Measurements from ENCODE around the gene LRCOL1.

The LRCOL1 gene

DNA sequence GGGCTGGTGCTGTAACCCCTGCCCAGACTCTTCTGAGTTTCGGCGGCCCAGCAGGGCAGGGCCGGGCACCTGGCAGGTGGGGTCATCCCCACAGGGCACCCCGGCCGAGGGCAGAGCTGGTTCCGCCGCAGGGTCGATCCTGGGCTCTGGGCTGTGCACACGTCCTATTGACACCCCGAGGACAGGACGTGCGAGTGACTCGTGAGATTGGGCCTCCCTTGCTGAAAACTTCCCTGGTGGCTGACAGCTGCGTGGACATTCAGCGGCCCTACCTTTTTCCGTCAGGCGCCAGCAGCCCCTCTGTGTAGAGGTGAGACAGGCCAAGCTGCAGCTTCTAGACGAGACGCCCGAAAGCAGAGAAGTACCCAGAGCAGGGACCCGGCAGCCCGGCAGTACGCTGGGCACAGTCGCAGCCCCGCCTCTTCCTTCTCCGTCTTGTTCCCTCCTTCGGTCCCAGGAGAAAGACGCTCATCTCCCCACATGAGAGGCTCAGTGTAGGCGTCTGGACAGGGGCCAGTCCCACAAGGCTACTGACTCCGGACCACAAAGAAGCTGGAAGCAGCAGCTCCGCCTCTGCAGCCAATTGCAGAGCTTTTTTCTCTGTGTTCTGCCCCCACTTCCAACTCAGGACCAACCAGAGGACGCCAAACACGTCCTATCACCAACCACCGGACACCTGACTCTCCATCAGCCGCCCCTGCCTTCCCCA, at the start of gene LRCOL1:
LRCOL1 (minus strand) TSS at position 532 of the 709 bp plus-strand sequence. CDS start 4,331 bp downstream, outside the sequence.
- no peak for DNase-seq

DNA sequence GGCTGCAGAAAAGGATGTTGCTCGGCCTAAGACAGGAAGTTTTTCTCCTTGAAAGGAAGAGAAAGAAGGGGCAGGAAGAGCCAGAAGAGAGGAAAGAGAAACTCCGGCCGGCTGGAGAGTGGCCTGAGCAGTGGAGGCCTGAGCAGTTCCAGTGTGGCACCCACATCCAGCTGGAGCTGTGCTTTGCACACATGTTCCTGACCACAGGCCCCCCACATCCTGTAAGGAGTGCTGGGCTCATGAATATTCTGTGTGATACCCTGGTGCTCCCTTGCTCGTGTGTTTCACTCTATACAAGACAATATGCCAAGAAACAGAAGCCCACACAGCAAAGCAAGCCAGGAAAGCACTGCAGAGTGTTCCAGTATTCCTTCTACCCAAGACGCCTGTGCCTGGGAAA, 49.7 kb upstream of the LRCOL1 start:
- no peak for DNase-seq

DNA sequence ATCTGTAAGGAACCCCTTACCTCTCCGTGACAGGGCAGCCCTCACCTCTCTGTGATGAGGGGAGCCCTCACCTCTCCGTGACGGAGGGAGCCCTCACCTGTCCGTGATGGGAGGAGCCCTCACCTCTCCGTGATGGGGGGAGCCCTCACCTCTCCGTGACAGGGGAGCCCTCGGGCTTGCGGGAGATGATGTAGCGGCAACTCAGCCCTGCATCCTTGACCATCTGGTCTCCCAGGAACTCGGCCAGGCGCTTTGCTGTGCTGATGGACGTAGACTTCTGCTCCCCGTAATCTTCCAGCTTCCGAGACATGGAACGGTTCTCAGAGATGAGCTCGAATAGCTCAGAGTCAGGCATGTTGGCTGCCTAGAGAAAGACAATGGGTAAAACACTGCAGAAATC, 48.8 kb upstream of the LRCOL1 start:
- DNase-seq, result no peak

DNA sequence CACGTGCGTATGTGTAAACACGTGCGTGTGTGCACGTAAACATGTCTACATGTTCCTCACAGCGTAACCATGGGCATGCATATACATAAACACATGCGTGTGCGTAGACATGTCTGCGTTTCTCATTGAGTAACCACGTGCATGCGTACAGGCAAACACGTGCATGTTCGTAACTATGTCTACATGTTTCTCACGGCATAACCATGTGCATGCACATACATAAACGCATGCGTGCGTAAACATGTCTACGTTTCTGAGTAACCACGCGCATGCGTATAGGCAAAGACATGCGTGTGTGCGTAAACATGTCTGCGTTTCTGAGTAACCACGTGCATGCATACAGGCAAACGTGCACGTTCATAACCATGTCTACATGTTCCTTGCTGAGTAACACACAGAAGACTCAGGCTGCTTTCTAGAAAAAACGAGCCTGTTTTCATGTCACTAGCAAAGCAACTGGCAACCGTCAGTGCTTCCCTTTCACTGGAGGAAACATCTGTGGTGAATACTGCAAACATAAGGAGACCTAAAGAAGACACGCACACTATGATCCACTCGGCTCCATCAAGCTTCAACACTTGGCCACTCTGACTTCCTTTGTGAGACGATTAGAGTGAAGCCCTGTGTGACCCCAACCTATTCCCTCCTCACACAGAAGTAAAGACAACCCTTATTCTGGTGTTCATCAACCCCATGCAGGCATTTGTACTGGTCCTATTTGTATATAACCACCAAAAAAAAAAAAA, 47.9 kb upstream of the LRCOL1 start:
- DNase-seq, result no peak

DNA sequence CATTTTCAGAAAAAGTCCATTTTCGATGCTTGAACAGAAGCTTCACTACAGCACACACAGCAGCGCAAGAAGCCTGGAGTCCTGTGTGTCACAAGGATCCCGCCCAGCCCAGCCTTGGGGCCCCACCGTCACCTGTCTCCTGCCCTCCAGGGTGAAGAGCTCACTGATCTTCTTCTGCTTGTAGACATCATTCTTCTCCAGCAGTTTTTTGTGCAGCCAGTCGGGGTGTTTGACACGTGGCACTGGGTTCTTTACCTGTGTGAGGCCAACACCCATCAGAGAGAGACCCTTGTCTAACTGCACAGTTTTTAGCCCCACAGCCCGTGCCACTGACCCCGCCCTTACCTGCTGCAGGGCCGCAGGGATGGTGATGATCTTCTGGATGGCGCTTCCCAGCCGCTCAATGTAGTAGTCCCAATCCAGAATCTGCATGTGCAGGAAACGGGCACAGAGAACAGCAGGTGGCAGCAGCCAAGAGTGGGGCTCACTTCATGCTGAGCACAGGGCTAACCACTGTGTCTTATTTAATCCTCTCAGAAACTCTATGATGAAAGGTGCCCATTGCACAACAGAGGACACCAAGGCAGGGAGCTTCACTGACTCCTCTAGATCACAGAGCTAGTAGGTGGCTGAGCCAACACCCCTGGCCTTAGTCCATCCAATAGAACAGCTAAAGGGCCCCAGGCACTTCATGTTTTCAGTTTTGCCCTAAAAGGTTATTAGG, 46.8 kb upstream of the LRCOL1 start:
- DNase-seq, result no peak

DNA sequence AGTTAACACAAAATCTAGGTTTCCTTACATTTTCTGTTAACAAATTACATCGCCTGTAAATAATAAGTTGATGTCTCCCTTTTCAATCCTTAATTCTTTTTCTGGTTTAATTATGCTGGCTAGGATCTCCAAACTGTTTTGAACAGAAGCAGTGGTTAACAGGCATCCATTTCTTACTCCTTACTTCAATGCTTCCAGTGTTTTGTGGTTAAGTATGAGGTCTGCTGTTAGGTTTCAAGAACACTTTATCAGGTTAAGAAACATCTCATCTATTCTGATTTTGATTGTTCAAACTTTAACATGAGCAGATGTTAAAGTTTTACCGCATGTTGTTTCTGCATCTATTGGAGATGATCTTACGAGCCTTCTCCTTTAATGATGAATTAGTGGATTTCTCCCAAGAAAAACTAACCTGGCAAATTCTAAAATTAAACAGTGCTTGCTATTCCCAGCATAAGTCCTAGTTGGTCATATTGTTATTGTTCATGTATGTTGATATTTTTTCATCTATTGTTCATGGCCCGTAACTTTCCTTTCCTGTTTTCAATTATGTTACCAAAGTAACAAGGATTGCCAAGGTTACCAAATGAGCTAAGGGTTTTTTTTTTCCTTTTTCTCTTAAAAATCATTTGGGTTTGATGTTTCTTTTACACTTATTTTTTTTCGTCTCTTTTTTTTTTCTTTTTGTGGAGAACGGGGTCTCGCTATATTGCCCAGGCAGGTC, 43.3 kb upstream of the LRCOL1 start:
- DNase-seq, result no peak

DNA sequence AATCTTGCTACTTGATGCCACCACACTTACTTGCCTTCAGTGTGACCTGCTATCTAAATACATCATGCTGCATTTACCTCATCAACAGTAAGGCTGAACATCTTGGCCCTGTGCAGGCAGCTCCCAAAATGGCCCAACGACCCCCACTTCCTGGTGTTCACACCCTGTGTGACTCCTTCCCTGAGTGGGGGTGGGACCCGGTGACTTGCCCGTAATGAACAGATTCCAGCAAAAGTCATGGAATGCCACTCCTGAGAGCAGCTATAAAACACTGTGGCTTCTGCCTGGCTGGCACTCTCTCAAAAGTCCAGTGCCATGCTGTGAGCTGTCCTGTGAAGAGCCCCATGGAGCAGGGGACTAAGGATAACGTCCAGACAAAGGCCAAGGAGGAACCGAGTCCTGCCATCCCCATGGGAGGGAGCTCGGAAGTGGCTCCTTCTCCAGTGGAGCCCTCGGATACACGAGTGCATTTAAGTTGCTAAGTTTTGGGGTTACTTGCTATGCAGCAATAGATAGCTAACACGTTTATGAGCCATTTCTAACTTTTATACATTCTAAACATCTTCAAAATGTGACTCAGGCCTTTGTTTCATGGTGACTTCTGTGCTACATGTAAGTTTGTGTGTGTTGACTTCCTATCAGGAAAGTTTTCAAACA, 41.2 kb upstream of the LRCOL1 start:
- DNase-seq, result no peak

DNA sequence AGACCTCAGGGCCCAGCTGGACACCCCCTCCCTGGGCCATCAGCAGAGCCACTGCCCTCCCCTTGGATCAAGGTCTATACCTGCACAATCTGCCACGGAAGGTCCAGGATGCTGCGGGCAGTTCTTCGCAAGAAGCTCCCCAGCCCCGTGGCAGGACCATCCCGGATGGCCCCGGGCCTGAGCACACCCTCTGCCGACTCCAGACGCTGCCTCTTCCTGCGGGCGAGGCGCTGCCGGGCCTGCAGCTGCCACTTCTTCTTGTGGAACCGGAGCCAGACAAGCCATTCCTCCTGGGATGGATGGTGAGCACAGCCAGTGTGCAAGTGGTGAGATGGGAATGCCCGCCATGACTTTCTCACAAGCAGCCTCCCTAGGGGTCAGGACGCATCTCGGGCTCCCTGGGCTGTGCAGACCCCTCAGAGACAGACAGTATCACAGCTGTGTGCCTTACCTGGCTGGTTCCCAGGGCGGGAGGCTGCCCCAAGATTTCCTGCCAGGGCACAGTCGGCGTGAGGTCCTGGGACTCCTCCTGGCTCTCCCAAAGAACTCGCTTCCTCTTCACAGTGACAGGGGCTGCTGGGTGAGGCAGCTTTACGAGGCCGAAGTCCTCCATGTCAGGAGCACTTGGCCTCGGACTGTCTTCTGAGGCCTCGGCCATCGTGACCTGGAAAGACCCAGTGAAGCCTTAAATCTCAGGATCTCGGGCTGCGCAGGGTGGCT, 39.0 kb upstream of the LRCOL1 start:
- DNase-seq, result no peak

DNA sequence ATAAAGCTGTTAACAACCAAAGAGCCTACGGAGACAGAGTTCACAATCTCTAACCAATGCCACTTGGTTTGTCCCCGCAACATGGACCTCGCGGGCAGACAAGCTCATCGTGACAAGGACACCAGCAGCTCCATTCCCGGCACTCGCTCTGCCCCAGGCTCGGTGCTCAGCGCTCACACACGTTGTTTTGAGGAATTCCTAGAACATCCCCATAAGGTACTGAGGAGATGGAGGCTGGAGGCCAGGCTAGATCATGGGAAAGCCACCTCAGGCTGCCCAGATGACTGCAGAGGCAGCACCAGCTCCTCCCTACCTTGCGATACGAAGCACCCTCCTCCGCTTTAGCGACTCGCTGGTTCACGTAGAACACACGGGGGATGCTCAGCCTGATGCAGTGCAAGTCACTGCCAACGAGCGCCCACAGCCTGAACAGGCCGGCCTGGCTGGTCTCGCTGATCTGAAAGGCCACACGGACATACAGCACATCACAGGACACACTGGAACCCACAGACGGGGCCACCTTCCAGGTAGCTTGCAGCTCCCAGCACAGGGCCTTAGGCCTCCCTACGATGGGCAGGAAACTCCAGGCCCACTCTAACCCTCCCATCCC, 38.3 kb upstream of the LRCOL1 start:
- DNase-seq, result no peak

DNA sequence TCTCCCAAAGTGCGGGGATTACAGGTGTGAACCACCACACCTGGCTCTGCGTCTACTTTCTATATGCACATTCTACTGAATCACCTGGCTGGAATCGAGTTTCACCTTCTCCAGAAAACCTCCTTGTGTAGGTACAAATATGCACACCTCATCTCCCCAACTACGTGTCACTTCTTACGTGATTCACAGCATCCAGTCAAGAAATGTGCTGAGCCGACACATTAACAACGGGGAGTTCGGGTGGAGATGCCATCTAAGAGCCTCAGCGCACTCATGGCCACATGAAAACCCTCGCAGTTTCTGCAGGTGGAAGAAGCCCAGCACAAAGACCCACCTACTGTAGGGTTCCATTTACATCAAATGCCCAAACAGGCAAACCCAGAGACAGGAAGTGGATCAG, 37.5 kb upstream of the LRCOL1 start:
- no peak for DNase-seq

DNA sequence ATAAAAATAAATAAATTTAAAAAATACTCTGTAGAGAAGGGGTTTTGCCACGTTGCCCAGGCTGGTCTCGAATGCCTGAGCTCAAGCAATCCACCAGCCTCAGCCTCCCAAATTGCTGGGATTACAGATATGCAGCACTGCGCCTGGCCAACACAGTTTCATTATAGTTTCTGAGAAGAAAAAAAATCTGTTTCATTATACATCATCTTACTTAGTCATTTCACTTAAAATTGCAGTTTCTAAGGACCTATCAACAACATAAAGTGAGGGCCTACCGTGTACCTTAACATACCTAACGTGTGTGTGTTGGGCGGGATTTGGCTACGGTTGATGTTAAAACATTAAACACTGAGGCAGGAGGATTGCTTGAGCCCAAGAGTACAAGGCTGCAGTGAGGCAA, 36.5 kb upstream of the LRCOL1 start:
- no peak for DNase-seq

DNA sequence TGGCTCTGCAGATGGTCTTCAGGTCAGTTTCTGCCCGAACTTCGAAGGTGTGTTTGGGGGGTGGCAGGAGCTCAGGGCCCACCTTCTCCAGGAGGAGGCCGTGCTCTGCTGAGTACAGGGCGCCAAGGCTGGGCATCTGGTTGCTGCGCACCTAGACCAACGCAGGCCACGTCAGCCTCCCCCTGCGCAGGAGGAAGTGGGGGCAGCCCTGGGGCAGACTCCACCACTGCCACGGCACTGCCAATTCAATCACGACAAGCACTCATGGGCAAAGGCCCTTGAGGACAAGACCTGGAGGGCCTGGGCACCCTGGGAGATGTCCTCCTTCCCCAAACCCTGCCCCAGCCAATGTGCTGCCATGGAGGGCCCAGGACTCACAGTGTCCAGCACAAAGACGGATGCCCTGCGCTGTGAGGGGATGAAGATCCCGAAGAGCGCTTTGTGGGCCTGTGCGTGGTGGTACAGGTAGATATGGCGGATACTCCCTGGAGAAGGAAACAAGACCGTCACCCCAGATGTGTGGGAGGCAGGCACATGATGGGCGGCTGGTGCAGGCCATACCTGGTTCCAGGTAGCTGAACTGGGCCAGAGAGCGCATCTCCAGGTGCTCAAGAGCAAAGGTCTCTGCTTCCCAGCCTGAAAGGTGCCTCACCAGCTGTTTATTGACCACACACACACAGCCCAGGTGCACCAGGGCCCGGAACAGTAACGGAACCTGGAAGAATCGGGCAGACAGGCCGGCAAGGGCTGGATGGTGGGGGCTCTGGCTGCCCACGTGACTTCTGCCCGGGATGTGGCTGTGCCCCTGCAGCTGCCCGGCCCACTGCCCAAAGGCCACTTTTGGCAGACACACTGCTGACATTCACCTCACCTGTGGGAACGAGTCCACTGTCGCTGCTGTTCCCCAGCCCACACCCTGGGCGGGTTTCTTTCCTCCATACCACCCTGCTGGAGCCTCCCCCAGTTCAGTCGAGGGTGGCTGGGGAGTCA, 32.8 kb upstream of the LRCOL1 start:
- no peak for DNase-seq

DNA sequence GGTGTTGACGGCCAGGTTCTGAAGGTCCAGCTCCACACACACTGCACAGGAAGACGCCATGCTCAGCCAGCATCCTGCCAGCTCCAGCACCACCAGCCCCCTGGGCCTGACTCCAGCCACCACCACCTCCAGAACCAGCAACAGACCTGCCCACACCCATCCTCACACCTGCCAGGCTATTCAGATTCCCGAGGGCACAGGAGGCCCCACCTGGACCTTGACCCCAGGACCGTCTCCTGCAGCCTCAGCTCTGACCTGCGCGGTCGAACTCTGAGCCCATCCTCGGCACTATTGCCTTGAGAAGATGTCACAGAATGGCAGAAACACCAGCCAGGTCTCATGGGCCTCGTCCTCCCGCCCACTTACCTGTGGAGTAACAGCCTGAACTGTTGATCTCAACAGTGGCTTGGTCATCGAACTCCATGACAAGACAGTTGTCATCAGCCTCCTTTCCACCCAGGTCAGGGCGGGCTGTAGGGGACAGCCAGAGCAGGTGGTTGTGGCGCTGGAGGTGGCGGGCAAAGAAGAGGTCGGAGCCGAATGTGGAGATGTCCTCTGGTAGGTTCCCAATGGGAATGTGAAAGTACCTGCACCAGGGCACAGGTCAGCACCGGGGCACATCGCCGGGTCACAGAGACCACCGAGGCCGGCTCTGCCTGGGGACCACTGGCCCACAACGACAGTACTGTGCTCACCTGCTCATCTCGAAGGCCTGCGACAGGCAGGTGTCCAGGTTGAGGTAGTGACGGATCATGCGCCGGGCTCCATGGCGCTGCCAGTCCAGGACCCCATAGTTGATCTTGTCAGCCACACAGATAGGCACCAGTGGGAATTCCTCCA, 31.6 kb upstream of the LRCOL1 start:
- DNase-seq, result no peak

DNA sequence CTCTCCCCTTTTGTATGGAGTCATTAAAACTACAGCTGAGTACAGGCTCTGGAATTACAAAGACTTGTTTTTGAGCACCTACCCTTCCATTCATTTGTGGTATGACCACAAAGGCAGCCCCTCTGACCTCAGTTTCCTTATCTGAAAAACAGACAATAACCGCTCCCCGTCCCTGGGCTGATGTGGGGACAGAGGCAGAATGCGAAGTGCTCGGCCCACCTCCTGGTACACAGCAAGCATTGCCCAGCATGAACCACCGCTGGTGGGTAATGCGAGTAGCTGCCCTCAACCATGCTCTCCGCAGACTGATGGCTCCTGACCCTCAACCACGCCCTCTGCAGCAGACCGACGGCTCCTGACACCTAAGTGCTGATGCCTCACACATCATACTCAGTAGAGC, 30.6 kb upstream of the LRCOL1 start:
- no peak for DNase-seq

DNA sequence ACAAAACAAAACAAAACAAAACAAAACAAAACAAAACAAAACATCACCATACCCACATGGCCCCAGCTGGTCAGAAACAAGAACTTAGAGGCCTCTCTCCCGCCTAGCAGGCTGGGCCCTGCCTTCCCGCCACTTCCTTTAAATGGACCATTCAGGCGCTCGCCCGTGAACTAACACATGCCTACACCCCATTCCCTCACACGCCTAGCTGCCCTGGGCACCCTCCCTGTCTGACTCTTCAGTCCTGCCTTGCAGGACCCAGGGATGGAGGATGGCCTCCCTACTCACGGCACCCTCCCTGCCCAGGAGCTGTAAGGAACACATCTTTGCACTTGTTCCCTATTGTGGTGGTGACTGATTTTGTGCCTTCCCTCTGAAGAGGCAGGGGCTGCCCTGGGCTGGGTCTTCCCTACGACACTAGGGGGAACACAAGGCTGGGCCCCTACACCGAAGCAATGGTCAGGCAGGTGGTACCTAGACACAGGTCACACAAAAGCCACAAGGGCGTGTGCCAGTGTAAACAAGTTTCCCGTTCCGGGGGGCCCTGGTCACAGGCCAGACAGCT, 29.7 kb upstream of the LRCOL1 start:
- DNase-seq, result no peak

DNA sequence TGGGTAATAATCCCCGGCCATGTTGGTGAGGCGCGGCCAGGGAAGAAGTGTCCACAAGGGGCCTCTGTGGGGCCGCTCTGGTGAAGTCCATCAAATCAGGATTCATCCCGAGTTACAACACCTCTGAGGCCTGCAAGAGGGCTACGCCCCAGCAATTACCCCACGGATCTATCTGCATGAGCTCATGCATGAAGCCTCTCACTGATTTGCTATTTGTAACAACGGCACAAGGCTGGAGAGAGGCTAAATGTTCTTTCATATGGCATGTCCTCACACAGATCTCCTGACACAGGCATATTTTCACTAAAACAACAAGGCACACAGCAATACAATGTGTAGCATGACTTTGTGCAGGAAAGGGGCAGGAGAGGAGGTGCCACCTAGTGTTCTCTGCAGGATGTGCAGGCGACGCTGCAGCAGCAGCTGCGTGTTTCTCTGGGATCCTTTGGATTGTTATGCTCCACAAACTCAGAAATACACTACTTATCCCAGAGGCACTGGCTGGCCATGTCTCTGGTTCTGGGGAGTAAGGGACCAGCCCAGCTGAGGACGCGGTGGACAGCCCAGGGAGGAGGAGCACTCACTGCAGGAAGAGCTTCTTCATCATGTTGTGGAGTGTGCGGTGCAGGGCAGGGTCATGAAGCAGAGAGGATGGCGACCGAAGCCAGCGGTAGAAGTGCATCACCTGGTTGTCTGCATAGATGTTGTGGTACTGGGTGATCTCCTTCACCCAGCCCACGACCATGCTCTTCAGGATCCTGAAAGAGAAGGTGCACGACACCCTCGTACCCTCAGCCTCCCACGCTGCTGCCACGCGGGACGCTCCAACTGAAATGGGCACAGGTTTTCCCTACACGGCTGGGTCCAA, 28.4 kb upstream of the LRCOL1 start:
- no peak for DNase-seq

DNA sequence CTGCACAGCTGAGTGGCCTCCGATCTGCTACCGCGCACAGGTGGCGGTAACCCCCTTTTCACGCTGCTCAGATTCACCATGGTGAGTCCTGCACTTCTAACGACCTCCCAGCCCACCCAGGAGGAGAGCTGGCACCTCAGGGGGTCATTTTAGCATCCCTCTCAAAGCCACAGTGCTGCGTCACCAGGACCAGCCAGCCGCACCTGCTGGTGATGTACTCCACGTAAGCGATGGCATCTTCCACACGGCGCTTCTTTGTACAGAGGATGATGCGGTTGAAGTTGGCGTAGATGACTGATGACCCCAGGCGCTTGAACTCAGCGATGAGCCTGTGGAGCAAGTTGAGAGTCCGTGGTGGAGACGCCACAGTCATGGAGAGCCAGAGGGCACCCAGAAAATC, 27.4 kb upstream of the LRCOL1 start:
- no peak for DNase-seq
